Gastroesophageal sphincter (tissue), 4 donors: Measurements from ENCODE around the gene MILR1. TPM values are rescaled to one million over a fixed set of nuclear protein-coding genes. Genes with fewer than 3 reads are reported as not detected.
A peak's percentile ranks its signal among the peaks of the same experiment; 100 is the strongest.

Source experiments
- ATAC-seq: fragments of 150-250 bp; one replicate; pipeline ENCODE4 v1.9.1; 2016; ENCODE audit warnings: mild to moderate bottlenecking, moderate library complexity
- H3K27ac ChIP-seq, 4 donors: fragments of 200-600 bp; sonication (generic) in 3 of 4; 1 replicate in 3 of 4; 2 replicates in 1 of 4; pipeline ENCODE4 v1.5.1; 2016 to 2019
- H3K27me3 ChIP-seq: fragments of 200-600 bp; sonication (generic); one replicate; pipeline ENCODE4 v1.5.1; 2019
- H3K36me3 ChIP-seq, 2 donors: fragments of 200-600 bp; sonication (generic); one replicate each; pipeline ENCODE4 v1.5.1; 2019; ENCODE audit warnings: control low read depth in 1 of 2
- H3K4me1 ChIP-seq, 3 donors: fragments of 200-600 bp; sonication (generic); 1 replicate in 2 of 3; 2 replicates in 1 of 3; pipeline ENCODE4 v1.5.1; 2016 to 2019; ENCODE audit warnings: control low read depth in 2 of 3
- H3K4me3 ChIP-seq, 2 donors: fragments of 200-600 bp; sonication (generic); one replicate each; pipeline ENCODE4 v1.5.1; 2019; ENCODE audit warnings: mild to moderate bottlenecking in 1 of 2, moderate library complexity in 1 of 2
- H3K9me3 ChIP-seq, 3 donors: fragments of 200-600 bp; sonication (generic); one replicate each; pipeline ENCODE4 v1.5.1; 2017 to 2019; ENCODE audit warnings: control low read depth in 2 of 3
- CTCF ChIP-seq, 4 experiments: fragments of 200-600 bp in 2 of 4; fragments of 450-650 bp in 2 of 4; sonication (generic) in 1 of 4; IDR thresholded peaks; one replicate each; pipeline ENCODE4 v1.5.1; 2017 to 2019; ENCODE audit warnings: antibody characterized with exemption in 4 of 4, mild to moderate bottlenecking in 2 of 4, moderate library complexity in 2 of 4
- EP300 ChIP-seq: sonication (generic); formaldehyde crosslinking; IDR thresholded peaks from one replicate; pipeline ENCODE4 v1.6.1; 2017; ENCODE audit warnings: antibody characterized with exemption, mild to moderate bottlenecking
- POLR2A ChIP-seq, 2 donors: fragments of 450-650 bp; IDR thresholded peaks; one replicate each; pipeline ENCODE4 v1.6.1; 2017; ENCODE audit warnings: antibody characterized with exemption in 2 of 2, mild to moderate bottlenecking in 2 of 2, moderate library complexity in 1 of 2
- POLR2AphosphoS5 ChIP-seq: sonication (generic); formaldehyde crosslinking; IDR thresholded peaks from one replicate; pipeline ENCODE4 v1.6.1; 2017; ENCODE audit warnings: antibody characterized with exemption
- WGBS, 2 donors: methylation state at CpG; one replicate each; pipeline ENCODE4 v1.1.5; 2018; ENCODE audit warnings: low coverage in 1 of 2; 5-methylcytosine and 5-hydroxymethylcytosine counted together
- total RNA-seq, 4 donors: library from RNA; depleted of rRNA; stranded (reverse); fragments of >200 nt; gene quantifications; one replicate each; pipeline ENCODE4 v1.1.0, GENCODE V29; 2016

MILR1 gene
- total RNA-seq, 4 donors from 2014 or later = 3.5 to 10.1 (median 7.3) TPM; not detected in 1

DNA sequence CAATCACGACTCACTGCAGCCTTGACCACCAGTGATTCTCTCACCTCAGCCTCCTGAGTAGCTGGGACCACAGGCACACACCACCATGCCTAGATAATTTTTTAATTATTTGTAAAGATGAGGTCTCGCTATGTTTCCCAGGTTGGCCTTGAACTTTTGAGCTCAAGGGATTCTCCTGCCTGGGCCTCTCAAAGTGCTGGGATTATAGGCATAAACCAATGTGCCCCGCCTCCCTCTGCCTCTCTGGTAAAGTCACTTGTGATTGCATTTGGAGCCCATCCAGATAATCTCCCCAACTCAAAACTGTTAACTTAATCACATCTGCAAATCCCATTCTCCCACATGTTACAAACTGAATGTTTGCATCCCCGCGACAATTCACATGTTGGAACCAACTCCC, 46.4 kb upstream of the MILR1 start:
- WGBS, 2 donors = 80 to 95% methylated on average over 1 to 4 of the region's 5 CpGs
- no peaks in the 10 kb centered on the region for H3K36me3 ChIP-seq
- H3K27me3 ChIP-seq = no peaks in the 10 kb centered on the region
- H3K9me3 ChIP-seq = no peaks in the 10 kb centered on the region
- H3K4me1 ChIP-seq = no peaks in the 10 kb centered on the region
- TF ChIP-seq POLR2A (IDR thresholded peaks at IDR 0.05) (no peak), CTCF (IDR thresholded peaks at IDR 0.05) (no peak), EP300 (no peak), POLR2AphosphoS5 (no peak)
- ATAC-seq = no peak
- peak overlapping the region in 1 of 4 donors; percentile 12 for H3K27ac ChIP-seq
- no peak overlapping the region for H3K4me3 ChIP-seq

GRCh38 chr17:64403881-64404460, 44.9 kb upstream of the MILR1 start:
- no peak for ATAC-seq
- Histone ChIP-seq H3K27me3 (no peaks in the 10 kb centered on the region), H3K36me3 (no peaks in the 10 kb centered on the region), H3K9me3 (no peaks in the 10 kb centered on the region), H3K4me3 (no peak overlapping the region), H3K27ac (no peak overlapping the region), H3K4me1 (peaks cover 0 to 2% (median 0%) of the 10 kb centered on the region in 3 donors)
- TF ChIP-seq POLR2A (IDR thresholded peaks at IDR 0.05) = no peak
- TF ChIP-seq EP300 = no peak
- no peak for TF ChIP-seq POLR2AphosphoS5
- TF ChIP-seq CTCF (IDR thresholded peaks at IDR 0.05) = no peak
- WGBS, 2 donors = 93 to 100% methylated on average over 2 to 6 of the region's 6 CpGs

DNA sequence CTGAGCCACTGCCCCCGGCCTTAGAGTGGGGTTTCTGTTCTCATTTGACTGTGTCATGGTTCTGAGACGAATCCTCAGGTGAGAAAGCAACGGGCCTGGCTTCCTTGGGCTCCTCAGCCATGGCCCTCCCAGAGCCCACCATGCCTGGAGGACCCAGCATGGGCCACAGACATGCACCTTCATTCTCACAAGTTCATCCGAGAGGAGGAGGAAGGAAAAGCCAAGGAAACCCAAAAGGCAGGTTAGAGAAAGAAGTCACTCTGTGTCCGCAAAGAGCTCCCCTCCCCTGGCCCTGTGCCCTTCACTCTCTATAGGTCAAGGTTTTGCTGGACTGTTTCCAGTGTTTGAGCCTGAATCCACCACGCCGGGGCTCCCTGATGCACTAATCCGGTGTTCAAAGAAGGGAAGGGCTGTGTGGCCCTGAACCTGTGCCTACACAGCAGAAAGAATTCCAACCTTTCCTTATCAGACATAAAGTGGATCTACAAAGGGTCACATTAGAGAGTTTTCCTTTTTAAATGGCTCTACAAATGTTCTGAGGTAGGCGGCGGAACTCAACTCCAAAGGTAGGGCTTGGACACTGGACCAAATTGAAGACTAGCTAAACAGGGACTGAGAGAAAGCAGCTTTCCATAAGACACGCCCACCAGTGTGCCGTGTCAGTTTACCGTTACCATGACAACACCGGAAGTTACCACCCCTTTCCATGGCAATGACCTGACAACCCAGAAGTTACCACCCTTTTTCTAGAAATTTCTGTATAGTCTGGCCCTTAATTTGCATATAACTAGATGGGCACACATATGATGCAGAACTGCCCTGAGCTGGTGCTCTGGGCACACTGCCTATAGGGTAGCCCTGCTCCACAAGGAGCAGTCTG, 42.4 kb upstream of the MILR1 start:
- Histone ChIP-seq H3K27me3 (no peaks in the 10 kb centered on the region), H3K36me3 (no peaks in the 10 kb centered on the region), H3K9me3 (no peaks in the 10 kb centered on the region), H3K4me1 (peaks cover 0 to 21% (median 0%) of the 10 kb centered on the region in 3 donors), H3K4me3 (no peak overlapping the region), H3K27ac (no peak overlapping the region)
- no peak for ATAC-seq
- TF ChIP-seq CTCF (IDR thresholded peaks at IDR 0.05) (no peak), POLR2A (IDR thresholded peaks at IDR 0.05) (no peak), POLR2AphosphoS5 (no peak), EP300 (no peak)
- WGBS, 2 donors = 67 to 79% methylated on average over 4 to 7 of the region's 14 CpGs

DNA sequence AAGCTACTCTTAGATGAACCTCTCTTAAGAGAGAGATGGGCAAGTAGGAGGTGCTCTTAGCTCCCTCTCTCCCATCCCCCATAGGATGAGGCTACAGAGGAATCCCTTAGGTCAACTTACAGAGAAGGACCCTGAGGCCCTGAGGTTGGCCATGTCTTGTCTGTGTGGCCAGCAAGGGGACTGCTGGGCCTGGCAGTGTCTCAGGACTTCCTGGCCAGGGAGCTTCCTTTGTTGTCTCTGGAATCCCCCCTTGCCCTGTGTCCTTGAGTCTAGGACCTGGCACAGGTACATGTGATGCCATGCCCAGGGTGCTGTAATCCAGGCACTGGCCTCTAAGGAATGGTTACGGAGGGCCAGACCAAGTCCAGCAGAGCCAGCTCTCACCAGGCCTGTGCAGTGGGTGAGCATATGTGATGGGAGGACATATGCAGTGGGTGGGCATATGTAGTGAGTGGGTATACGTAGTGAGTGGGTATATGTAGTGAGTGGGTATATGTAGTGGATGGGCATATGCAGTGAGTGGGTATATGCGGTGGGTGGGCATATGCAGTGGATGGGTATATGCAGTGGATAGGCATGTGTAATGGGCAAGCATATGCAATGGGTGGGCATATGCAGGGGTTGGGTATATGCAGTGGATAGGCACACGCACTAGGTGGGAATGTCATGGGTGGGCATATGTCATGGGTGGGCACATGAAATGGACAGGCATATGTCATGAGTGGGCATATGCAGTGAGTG, 38.0 kb upstream of the MILR1 start:
- no peaks in the 10 kb centered on the region for H3K9me3 ChIP-seq
- peaks cover 0 to 32% (median 0%) of the 10 kb centered on the region in 3 donors for H3K4me1 ChIP-seq
- H3K4me3 ChIP-seq = no peak overlapping the region
- no peak for ATAC-seq
- no peaks in the 10 kb centered on the region for H3K36me3 ChIP-seq
- TF ChIP-seq EP300 (no peak), CTCF (IDR thresholded peaks at IDR 0.05) (no peak), POLR2AphosphoS5 (no peak), POLR2A (IDR thresholded peaks at IDR 0.05) (no peak)
- WGBS, 2 donors = 90 to 95% methylated on average over 3 of the region's 4 CpGs
- H3K27ac ChIP-seq = no peak overlapping the region
- H3K27me3 ChIP-seq = no peaks in the 10 kb centered on the region
